Measurements from ENCODE around the gene HMGN1. TPM values are rescaled to one million over a fixed set of nuclear protein-coding genes. Genes with fewer than 3 reads are reported as not detected.
A peak's percentile ranks its signal among the peaks of the same experiment; 100 is the strongest.

HMGN1 gene
- total RNA-seq, 1 donor from 2014 or later = 64.5 TPM

DNA sequence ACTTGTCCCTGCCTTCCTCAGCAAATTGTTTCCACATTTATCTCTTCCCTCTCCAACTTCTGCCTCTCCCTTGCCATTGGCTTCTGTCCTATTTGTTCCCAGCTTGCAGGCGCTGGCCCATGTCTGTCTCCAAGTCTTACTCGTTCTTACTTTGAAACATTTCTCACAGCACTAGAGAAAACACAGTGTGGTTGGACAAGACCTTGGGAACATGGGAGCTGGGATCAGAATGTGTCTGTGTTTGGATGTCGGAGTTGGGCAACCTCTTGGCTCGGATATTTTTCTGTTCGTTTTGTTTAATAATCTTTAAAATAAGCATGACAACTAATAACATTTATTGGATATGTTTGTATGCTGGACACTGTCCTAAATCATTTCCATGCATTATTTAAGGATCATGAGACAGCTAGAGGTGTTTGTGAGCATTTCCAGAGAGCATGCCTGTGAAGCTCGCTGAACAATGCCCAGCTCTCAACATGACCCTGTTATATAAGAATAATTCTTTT is 29.6 kb downstream of the HMGN1 start:
- Histone ChIP-seq H3K36me3 (no peaks in the 10 kb centered on the region), H3K9me3 (replicated peaks) (no peaks in the 10 kb centered on the region), H3K4me3 (no peak overlapping the region), H3K4me1 (peaks cover 38% of the 10 kb centered on the region), H3K27ac (replicated peaks) (peak overlapping the region; percentile 84), H3K27me3 (ENCODE audit: low read depth) (no peaks in the 10 kb centered on the region)
- DNase-seq = peak; percentile 49
- intact Hi-C loops (cut with micrococcal nuclease) = no loop called here
- TF ChIP-seq, protein P1, sequence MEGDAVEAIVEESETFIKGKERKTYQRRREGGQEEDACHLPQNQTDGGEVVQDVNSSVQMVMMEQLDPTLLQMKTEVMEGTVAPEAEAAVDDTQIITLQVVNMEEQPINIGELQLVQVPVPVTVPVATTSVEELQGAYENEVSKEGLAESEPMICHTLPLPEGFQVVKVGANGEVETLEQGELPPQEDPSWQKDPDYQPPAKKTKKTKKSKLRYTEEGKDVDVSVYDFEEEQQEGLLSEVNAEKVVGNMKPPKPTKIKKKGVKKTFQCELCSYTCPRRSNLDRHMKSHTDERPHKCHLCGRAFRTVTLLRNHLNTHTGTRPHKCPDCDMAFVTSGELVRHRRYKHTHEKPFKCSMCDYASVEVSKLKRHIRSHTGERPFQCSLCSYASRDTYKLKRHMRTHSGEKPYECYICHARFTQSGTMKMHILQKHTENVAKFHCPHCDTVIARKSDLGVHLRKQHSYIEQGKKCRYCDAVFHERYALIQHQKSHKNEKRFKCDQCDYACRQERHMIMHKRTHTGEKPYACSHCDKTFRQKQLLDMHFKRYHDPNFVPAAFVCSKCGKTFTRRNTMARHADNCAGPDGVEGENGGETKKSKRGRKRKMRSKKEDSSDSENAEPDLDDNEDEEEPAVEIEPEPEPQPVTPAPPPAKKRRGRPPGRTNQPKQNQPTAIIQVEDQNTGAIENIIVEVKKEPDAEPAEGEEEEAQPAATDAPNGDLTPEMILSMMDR (IDR thresholded peaks at IDR 0.05; ENCODE audit: borderline replicate concordance) = no peak

DNA sequence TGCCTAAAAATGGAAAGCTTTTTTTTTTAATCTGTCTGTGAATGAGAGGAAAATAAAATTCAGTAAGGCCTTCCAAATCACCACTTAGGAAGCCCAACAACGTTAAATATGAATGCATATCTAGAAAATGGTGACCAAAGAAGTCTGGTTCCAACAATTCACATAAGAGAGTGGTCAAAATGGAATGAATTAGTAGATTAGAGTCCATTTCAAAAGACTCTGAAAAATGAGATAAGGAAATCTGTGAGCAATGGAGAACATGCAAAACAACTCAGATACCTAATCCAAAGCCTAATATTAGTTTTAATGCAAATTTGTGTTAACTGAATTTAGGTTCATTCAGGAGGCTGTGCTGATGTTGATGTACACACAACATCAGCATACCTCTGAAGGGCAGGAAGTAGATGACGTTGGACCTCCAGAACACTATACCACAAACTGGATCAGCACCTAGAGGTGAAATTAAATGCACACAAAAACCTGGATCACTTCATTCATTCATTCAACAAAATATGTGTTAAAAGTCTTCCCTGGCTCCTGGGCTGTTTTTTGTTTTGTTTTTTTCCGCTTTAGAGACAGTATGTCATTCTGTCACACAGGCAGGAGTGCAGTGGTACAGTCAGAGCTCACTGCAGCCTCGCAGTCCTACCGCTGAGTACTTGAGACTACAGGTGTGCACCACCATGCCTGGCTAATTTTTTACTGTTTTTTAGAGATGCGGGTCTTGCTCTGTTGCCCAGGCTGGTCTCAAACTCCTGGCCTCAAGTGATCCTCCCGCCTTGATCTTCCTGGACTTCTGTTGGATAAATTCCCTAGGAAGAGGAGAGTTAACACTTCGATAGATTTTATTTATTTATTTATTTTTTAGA is 30.6 kb downstream of the HMGN1 start:
- H3K27ac ChIP-seq (replicated peaks) = peak overlapping the region; percentile 84
- intact Hi-C loops (cut with micrococcal nuclease) = no loop called here

DNA sequence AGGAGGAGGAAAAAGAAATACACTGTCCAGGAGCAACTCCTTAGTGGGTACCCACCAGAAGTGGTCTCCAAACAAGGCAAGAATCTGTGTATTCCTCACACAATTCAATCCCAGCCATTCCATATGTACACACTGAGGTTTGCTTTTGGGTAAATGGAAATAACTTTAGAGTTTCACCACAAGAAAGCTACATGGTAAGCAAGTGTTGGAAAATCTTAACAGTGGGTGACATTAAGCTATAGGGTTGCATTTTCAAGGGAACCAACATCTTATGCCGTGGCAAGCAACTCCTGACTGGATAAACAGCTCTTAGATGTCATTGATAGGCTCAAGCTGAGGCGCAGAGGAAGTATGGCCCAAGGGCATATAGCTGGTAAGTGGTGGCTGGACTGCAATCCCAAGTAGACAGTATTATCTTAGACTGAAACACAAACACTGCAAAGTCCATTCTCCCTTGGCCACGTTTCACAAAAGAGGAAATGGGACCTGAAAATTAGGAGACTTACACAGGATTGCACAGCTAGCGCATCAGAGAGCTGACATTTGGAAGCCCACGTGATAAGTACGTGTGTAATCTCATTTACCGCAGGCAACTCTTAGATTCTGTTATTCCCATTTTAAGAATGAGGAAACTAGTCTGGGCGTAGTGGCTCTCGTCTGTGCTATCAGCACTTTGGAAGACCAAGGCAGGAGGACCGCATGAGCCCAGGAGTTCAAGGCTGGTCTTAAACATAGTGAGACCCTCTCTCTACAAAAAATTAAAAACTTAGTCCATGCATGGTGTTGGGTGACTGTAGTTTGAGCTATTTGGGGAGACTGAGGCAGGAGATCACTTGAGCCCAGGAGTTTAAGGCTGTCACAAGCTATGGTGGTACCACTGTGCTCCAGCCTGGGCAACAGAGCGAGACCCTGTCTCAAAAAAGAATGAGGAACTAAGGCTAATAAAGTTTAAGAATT is 31.5 kb downstream of the HMGN1 start:
- intact Hi-C loops (cut with micrococcal nuclease) = no loop called here
- no peak overlapping the region for H3K4me3 ChIP-seq

More for the DNA sequence above, 30.6 kb downstream of the HMGN1 start:
- TF ChIP-seq, protein P1 (IDR thresholded peaks at IDR 0.05; ENCODE audit: borderline replicate concordance) = no peak
- DNase-seq = no peak
- Histone ChIP-seq H3K27me3 (ENCODE audit: low read depth) (no peaks in the 10 kb centered on the region), H3K36me3 (no peaks in the 10 kb centered on the region), H3K9me3 (replicated peaks) (no peaks in the 10 kb centered on the region), H3K4me1 (peaks cover 47% of the 10 kb centered on the region), H3K4me3 (no peak overlapping the region)

DNA sequence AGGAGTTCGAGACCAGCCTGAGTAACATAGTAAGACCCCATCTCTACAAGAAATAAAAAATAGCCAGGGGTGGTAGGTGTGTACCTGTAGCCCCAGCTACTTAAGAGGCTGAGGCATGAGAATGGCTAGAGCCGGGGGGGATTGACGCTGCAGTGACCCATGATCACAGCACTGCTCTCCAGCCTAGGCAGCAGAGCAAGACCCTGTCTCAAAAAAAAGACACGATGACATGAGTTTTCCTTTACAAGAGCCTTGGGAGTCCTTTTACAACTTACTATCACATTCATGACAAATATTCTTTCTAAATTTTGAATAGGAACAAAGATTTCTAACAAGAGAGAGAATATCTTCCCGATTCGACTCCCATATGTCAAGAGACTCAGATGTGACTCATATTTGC is 32.2 kb downstream of the HMGN1 start:
- no peak for DNase-seq
- intact Hi-C loops (cut with micrococcal nuclease) = no loop called here
- peaks cover 56% of the 10 kb centered on the region for H3K4me1 ChIP-seq
- TF ChIP-seq, protein P1 (IDR thresholded peaks at IDR 0.05; ENCODE audit: borderline replicate concordance) = no peak
- no peaks in the 10 kb centered on the region for H3K27me3 ChIP-seq (ENCODE audit: low read depth)
- no peaks in the 10 kb centered on the region for H3K9me3 ChIP-seq (replicated peaks)
- peaks cover under 1% of the 10 kb centered on the region for H3K36me3 ChIP-seq
- H3K27ac ChIP-seq (replicated peaks) = peak overlapping the region; percentile 84
- no peak overlapping the region for H3K4me3 ChIP-seq

More for the DNA sequence above, 31.5 kb downstream of the HMGN1 start:
- Histone ChIP-seq H3K27ac (replicated peaks) (peak overlapping the region; percentile 84), H3K36me3 (no peaks in the 10 kb centered on the region), H3K9me3 (replicated peaks) (no peaks in the 10 kb centered on the region), H3K4me1 (peaks cover 51% of the 10 kb centered on the region), H3K27me3 (ENCODE audit: low read depth) (no peaks in the 10 kb centered on the region)
- TF ChIP-seq, protein P1 (IDR thresholded peaks at IDR 0.05; ENCODE audit: borderline replicate concordance) = no peak
- no peak for DNase-seq

Data from left ventricle myocardium inferior (tissue), 1 donor.